EH (cell line): Measurements from ENCODE around the gene CTNNAL1.

Source experiments
- DNase-seq: peaks from one replicate; pipeline ENCODE4 v3.0.0-alpha.2; 2015; ENCODE audit warnings: low read depth

CTNNAL1 gene

GRCh38 chr9:109012876-109013678 lies at the start of gene CTNNAL1:
CTNNAL1 (minus strand) TSS chr9:109013499; CDS start chr9:109013442, 57 bp downstream.
- peak; percentile 89 for DNase-seq

GRCh38 chr9:109062543-109062942 lies 49.2 kb upstream of the CTNNAL1 start:
- peak; percentile 39 for DNase-seq

GRCh38 chr9:109060191-109060590 lies 46.9 kb upstream of the CTNNAL1 start:
- no peak for DNase-seq

GRCh38 chr9:109053121-109053520 lies 39.8 kb upstream of the CTNNAL1 start:
- DNase-seq, result peak; percentile 45

DNA sequence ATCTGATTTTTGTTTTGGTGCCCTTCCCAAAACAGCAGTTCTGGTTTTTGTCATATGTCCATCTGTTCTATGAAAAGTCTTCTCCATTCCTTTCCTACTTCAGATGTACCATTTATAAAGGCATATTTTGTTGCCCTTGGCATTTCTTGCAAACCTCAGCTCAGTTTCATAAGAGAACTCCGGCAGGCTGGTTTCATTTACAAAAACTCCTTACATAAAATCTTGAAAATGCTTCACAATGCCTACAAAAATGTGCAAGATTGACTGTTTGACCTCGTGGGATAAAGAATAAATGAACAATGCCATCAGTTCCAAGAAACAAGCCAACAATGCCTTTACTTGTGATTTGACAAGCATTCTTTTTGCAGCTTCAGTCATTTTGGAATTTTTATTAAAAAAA lies 39.1 kb upstream of the CTNNAL1 start:
- peak; percentile 87 for DNase-seq

- no peak for DNase-seq
Measured at GRCh38 chr9:109051733-109052132, 38.4 kb upstream of the CTNNAL1 start.

DNA sequence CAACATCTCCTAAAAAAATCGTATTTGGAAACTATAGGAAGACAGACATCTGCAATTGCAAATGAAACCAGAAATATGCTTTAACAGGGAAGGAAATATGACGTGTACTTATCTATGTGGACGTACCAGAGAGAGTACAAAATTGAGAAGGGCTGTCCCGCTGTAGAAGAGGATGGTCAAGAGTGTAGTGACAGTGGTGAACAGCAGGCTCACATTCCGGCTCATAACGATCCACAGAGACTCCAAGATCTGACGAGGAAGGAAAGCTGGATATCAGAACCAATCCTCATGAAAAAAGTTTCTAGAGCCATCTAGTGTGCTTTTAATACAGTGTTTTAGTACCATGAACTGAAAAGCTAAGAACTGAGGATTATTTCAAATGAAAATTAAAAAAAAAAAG lies 37.1 kb upstream of the CTNNAL1 start:
- DNase-seq, result no peak

DNA sequence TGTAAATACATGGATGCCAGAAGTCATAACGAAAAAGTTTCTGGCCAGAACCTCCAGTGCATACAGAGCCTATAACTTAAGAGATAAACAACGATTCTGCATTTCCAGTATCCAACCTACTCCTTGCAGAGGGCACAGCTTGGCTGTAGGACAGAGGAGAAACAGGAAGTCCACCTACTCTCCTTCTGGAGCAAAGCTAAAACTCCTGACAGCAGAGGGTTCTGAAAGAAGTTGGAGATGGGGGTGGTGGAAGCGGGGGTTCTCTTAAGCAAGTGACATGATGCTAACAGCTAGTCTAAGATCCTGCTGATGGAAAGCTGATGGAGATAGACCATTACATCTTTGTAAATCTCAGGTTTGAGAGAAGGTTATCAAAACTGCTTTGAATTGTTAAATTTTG lies 35.5 kb upstream of the CTNNAL1 start:
- DNase-seq, result no peak

- no peak for DNase-seq
Measured at GRCh38 chr9:109047259-109047658, 34.0 kb upstream of the CTNNAL1 start.

GRCh38 chr9:109046346-109046745 lies 33.0 kb upstream of the CTNNAL1 start:
- peak; percentile 51 for DNase-seq

DNA sequence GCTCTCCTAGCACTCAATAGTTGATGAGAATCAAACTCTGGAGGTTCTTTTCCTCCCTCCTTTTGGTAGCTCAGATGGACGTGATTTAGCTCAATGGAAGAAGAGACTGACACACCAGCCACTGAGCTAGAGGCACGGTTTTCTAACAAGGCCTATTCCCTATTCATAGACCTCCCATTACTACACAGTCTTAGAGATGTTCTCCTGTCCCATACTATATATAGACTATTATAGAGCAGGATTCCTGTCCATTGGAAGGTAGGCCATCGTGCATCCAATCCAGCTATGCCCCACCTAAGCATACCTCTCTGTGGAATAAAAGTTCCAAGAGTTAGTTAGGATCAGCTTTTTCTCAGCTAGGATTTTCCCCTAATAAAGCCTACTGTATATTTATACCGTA lies 30.3 kb upstream of the CTNNAL1 start:
- DNase-seq, result no peak

- DNase-seq, result no peak
Measured at GRCh38 chr9:109040571-109040970, 27.3 kb upstream of the CTNNAL1 start.

GRCh38 chr9:109039539-109039938 lies 26.2 kb upstream of the CTNNAL1 start:
- DNase-seq, result no peak

GRCh38 chr9:109037946-109038715 lies 24.8 kb upstream of the CTNNAL1 start:
- DNase-seq, result no peak

GRCh38 chr9:109036744-109037680 lies 23.7 kb upstream of the CTNNAL1 start:
- no peak for DNase-seq

DNA sequence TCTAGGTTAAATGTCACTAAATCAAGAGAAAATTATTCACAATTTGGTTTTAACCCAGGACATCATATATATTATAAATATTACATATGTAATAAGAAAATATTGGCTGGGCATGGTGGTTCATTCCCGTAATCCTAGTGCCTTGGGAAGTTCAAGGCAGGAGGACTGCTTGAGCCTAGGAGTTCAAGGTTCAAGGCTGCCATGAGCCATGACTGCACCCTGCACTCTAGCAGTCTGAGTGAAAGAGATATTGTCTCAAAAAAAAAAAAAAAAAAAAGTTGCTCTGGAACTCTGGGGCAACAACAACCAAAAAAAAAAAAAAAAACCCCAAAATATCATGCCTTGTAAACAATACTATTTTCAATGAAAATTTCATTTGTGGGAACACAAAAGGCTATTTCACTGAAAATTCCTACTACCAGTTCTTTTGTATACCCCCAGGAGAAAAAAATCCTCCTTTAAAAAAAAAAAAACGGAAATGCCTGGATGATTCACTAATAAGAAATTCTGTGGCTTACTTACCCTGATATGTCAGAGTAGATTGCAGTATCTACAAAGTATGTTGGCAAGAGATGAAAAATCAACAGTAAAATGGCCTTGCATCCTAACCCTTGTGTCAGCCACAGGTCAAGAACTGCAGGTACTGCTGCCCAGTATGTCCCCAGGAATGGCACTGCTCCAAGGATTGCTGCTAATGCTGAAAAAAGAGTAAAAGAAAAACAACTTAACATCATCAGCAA lies 22.6 kb upstream of the CTNNAL1 start:
- peak; percentile 88 for DNase-seq

DNA sequence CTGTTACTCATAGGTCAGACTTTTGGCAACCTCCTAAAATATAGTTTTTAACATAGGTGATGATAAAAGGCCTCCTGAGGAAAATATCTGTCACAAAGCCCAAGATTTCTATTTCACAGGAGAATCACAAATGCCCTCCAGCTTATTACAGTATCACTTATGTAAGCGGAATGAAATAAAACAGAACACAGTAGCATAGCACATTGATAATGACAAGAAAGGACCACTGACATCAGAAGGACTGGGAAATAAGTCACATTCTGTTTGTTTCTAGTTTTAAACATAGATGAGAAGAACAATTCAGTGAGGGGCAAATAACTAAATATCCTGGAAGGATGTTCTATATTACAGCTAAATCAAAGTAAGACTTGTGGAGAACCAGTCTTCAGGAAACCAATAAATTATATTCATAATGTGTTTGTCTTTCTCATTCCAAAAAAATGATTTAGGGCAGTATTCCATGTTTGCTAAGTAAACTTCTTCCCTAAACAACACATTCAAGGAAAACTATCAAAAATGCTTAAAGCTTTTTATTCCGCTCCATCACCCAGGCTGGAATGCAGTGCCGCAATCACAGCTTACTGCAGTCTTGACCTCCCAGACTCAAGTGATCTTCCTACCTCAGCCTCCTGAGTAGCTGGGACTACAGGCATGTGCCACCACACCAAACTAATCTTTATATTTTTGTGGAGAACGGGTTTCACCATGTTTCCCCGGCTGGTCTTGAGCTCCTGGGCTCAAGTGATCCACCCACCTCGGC lies 20.8 kb upstream of the CTNNAL1 start:
- peak; percentile 34 for DNase-seq

GRCh38 chr9:109031241-109031640 lies 17.9 kb upstream of the CTNNAL1 start:
- DNase-seq, result no peak

DNA sequence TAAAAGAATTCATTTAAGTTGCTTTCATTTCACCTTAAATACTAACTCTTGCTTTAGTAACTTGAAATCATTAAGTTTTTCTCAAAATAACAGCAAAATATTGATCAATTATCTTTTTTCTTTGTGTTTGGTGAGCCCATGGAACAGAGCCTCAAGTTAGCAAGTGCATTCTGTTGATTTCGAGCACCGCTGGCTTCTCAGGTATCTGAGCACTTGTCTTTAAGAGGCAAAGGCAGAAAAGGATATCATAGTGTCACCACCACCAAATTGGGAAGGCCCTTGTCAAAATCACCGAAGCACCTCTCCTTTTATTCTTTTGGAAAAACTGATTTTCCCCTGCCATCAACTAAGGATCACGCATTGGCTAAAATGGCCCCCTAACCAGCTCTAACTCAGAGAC lies 17.1 kb upstream of the CTNNAL1 start:
- no peak for DNase-seq

DNA sequence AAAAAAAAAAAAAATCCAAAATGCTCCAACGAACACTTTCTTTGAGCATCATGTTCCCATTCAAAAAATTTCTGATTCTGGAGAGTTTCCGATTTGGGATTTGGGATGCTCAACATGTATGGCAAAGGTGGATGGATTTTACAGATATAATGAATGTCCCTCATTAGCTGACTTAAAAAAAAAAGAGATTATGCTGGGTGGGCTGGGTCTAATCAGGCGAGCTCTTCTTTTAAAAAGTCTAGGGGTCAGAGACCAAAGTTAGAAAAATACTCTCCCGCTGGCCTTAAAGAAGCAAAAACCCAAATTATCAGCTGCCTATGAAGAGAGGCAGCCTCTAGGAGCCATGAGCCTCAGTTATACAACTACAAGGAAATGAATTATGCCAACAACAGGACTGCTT lies 15.2 kb upstream of the CTNNAL1 start:
- DNase-seq, result no peak

GRCh38 chr9:109027176-109027575 lies 13.9 kb upstream of the CTNNAL1 start:
- no peak for DNase-seq
